ENCODE data around the gene ADPRS.

- no peak for TF ChIP-seq EZH2 (IDR thresholded peaks at IDR 0.05; ENCODE audit: borderline replicate concordance, low read length)
- TF ChIP-seq, protein P1, sequence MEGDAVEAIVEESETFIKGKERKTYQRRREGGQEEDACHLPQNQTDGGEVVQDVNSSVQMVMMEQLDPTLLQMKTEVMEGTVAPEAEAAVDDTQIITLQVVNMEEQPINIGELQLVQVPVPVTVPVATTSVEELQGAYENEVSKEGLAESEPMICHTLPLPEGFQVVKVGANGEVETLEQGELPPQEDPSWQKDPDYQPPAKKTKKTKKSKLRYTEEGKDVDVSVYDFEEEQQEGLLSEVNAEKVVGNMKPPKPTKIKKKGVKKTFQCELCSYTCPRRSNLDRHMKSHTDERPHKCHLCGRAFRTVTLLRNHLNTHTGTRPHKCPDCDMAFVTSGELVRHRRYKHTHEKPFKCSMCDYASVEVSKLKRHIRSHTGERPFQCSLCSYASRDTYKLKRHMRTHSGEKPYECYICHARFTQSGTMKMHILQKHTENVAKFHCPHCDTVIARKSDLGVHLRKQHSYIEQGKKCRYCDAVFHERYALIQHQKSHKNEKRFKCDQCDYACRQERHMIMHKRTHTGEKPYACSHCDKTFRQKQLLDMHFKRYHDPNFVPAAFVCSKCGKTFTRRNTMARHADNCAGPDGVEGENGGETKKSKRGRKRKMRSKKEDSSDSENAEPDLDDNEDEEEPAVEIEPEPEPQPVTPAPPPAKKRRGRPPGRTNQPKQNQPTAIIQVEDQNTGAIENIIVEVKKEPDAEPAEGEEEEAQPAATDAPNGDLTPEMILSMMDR (IDR thresholded peaks at IDR 0.05; ENCODE audit: low read length) = no peak
Measured at GRCh38 chr1:36128126-36128904, 39.6 kb downstream of the ADPRS start.

Data from OCI-LY1 (cell line).